ENCODE data around the gene OGFOD1.
"Not testable (repeated sequence)": the region's sequence is repeated elsewhere in the genome, so short reads cannot be mapped to it uniquely, and the experiment has no call there.

Gene OGFOD1

DNA sequence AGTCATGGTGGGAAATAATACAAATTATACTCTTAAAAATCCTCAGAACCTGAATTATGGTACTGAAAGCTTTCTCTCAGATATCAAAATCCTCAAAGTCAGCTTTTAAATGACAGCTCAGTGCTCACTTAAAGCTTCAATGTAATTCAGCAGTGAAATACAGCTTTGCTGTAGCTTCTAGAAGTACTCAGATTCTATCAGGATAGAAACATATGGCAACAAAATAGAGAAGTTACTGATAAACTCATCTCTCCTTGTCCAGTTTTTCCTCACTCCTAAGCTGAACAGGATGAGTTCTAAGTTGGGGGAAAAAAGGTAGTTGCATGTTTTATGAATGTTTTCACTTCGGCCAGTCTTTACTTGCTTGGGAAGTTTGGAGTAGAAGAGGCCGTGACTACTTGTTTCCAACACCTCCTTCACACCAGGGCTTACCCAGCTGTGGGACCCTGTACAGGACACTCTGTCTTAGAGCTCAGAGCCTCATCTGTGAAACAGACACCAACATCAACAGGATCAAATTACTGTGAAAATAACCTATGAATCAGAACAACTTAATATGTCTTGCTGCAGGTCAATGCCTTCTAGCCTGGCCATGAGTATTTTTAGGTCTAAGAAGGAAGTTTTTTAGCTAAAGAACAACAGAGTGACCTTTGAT lies 30.2 kb downstream of the OGFOD1 start:
- peak; percentile 10 for DNase-seq

GRCh38 chr16:56482683-56483236 lies 31.4 kb downstream of the OGFOD1 start:
- DNase-seq = no peak

- no peak for DNase-seq
Measured at GRCh38 chr16:56483394-56483793, 32.0 kb downstream of the OGFOD1 start.

- DNase-seq = no peak
Measured at GRCh38 chr16:56488035-56488434, 36.7 kb downstream of the OGFOD1 start.

DNA sequence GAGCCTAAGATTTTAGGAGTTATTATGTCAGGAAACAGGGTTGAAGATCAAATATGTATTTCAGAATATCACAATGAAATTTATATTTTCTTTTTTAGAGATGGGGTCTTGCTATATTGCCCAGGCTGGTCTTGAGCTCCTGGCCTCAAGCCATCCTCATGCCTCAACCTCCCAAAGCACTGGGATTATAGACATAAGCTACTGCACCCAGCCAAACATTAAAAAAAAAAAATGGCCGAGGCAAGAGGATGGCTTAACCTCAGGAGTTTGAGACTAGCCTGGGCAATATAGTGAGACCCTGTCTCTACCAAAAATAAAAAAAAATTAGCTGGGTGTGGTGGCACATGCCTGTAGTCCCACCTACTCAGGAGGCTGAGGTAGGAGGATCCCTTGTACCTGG lies 37.5 kb downstream of the OGFOD1 start:
- not testable (repeated sequence) for DNase-seq

DNA sequence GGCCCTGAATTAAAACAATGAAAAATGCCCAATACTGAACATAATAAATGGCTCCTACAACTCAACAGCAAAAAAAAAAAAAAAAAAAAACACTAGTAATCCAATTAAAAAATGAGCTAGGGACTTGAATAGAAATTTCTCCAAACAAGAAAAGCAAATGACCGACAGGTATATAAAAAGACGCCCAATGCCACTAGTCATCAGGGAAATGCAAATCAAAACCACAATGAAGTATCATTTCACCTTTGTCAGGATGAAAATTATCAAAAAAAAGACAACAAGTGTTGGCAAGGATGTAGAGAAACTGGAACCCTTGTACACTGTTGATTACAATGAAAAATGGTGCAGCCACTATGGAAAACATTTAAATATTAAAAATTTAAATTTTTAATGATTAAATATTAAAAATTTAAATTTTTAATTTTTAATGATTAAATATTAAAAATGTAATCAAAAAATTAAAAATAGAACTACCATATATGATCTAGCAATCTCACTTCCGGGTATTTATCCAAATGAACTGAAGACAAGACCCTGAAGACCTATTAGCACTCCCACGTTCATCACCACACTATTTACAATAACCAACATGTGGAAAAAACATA lies 40.4 kb downstream of the OGFOD1 start:
- DNase-seq = no peak

DNA sequence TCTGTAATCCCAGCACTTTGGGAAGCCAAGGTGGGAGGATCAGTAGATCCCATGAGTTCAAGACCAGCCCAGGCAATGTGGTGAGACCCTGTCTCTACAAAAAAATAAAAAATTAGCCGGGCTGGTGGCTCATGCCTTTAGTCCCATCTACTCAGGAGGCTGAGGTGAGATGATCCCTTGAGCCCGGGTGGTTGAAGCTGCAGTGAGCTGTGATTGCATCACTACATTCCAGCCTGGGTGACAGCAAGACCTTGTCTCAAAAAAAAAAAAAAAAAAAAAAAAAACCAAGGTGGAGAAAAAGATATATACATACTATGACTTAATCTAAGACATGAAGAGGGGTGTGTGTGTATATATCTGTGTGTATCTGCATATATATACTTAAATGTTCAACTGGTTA lies 41.8 kb downstream of the OGFOD1 start:
- no peak for DNase-seq

DNA sequence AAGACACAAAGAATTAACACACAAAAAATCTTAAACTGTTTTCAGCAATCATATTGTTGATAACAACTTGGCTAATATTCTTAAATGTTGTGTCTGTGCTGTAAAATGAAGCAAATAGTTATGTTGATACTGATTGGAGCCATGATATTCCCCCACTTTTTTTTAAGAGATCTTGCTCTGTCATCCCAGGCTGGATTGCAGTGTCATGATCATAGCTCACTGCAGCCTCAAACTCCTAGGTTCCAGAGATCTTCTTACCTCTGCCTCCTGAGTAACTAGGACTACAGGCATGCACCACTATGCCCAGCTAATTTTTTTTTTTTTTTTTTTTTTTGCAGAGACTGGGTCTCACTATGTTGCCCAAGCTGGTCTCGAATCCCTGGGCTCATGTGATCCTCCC lies 42.5 kb downstream of the OGFOD1 start:
- no peak for DNase-seq

DNA sequence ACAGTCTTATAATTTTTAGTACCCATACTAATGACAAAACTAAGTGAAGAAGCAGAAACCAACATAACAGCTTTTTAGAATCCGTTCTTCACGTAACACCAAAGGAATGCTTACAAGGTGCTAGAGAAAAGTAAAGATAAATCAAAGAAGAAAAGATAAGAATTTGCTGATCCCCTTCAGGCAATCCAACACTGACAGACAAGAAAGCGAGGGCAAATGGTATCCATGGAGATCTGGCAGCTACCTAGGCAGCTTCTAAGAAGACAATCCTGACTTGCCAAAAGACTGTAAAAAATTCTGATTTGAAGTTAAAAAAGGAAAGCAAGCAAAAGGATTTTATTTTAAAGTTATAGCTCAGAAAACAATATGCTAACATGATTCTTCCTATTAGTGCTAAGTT lies 53.8 kb downstream of the OGFOD1 start:
- no peak for DNase-seq

DNA sequence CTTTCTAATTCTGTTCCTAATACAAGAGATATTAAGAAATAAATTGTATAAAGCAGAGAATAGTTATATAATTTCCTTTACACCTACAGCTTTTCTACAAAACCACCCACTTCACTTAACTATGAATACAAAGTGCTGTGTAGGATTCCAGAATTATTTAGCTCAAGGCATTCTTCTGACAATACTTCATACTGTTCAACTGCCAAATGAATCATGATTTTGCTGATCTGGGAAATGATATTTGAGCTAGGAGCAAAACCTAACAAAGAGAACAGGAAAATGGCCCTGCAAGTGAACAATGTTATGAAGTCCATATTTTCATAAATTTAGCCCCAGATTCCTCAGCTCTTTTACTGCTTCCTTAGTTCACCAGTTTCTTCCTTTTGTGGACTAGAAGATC lies 55.6 kb downstream of the OGFOD1 start:
- DNase-seq = peak; percentile 11

DNA sequence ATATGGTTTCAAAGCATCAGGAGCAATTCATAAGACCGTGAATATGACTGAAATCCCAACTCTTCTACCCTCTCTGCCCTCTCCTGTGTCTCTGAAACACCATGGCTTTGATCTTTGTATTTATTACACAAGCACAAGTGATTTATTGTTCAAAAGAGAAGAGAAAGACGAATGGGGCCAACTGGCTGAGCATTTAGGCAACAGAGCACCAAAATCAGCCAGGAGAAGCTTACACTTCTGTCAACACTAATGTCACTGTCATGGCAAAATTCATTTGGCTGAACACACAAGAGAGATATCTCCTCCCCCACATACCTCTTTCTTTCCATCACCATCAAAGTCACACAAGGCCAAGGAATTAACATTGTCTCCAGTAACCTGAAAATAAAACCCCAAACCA lies 59.2 kb downstream of the OGFOD1 start:
- no peak for DNase-seq

DNA sequence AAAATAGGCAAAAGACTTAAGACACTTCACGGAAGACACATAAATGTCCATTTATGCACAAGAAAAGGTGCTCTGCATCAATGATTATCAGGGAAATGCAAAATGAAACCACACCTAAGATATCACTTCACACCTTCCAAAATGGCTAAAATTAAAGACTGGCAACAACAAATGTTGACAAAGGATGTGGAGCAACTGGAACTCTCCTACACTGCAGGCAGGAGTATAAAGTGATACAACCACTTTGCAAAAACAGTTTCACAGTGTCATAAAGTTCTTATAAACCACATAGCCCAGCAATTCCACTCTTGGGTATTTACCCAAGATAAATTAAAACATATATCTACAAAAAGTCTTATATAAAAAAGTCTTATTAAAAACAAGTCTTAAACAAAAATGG lies 60.7 kb downstream of the OGFOD1 start:
- no peak for DNase-seq

GRCh38 chr16:56513091-56513490 lies 61.7 kb downstream of the OGFOD1 start:
- DNase-seq = no peak

- DNase-seq = peak; percentile 69
Measured at GRCh38 chr16:56513972-56514371, 62.6 kb downstream of the OGFOD1 start.

- DNase-seq = no peak
Measured at GRCh38 chr16:56514845-56515244, 63.5 kb downstream of the OGFOD1 start.

DNA sequence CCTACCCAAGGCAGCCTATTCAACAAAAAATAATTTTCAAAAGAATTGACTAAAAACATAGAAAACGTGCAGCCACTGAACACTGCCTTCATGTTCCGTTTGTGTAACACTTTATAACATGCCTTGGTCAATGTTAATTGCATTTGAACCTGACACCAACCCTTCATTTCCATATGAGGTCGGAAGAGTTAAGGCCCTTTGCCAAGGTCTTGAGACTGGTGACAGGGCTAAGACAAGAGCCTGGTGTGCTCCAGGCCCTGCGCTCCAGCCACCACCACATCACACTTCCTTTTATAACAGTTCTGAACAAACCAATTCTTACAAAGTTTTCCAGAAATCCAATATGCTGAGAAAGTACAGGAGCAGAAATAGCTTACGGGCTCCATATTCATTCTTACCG lies 64.3 kb downstream of the OGFOD1 start:
- no peak for DNase-seq

GRCh38 chr16:56517206-56517605 lies 65.9 kb downstream of the OGFOD1 start:
- DNase-seq = no peak

- DNase-seq = no peak
Measured at GRCh38 chr16:56518425-56518824, 67.1 kb downstream of the OGFOD1 start.

GRCh38 chr16:56519459-56520250 lies 68.3 kb downstream of the OGFOD1 start, which contains the start of gene BBS2:
Gene BBS2, minus strand, starts transcription at chr16:56520024. Its CDS starts 162 bp downstream, at chr16:56519862.
- peak; percentile 78 for DNase-seq

GRCh38 chr16:56520251-56520577 lies 68.9 kb downstream of the OGFOD1 start:
- DNase-seq = no peak

GRCh38 chr16:56525236-56525635 lies 73.9 kb downstream of the OGFOD1 start:
- peak; percentile 30 for DNase-seq
